GM12878 (cell line): ENCODE data around the gene CRY1. TPM values are rescaled to one million over a fixed set of nuclear protein-coding genes. Genes with fewer than 3 reads are reported as not detected.
"Not testable (repeated sequence)": the region's sequence is repeated elsewhere in the genome, so short reads cannot be mapped to it uniquely, and the experiment has no call there.

ENCODE experiments used
- ATAC-seq: fragments of 200-7000 bp; cut with Tn5 transposase; 3 replicates; pipeline ENCODE4 v1.9.1; 2020; ENCODE audit warnings: mild to moderate bottlenecking, moderate library complexity
- BruUV-seq: library from RNA; stranded (reverse); fragments of 400-500 nt; replicated peaks from 2 replicates; lab custom pipeline; 2021; lab: Mats Ljungman, UMichigan
- CTCF ChIA-PET: fragments of 300-600 bp; sonication (Branson Sonifier 250); formaldehyde crosslinking; extraction: SDS; loops from one replicate; lab custom pipeline; 2021; ENCODE audit warnings: inconsistent platforms; lab: Yijun Ruan, JAX
- POLR2A ChIA-PET: fragments of 350-600 bp; formaldehyde crosslinking; extraction: SDS; loops from one replicate; lab custom pipeline; 2021; ENCODE audit warnings: inconsistent platforms; lab: Charles Lee
- RAD21 ChIA-PET: fragments of 300-600 bp; sonication (Branson Sonifier 250); formaldehyde crosslinking; loops from one replicate; lab custom pipeline; 2023; ENCODE audit warnings: antibody characterized with exemption; ENCODE audit not compliant: unreplicated experiment; lab: Charles Lee
- SMC1A ChIA-PET: fragments of 300-600 bp; sonication (Branson Sonifier 250); formaldehyde crosslinking; loops from one replicate; lab custom pipeline; 2023; ENCODE audit not compliant: unreplicated experiment, uncharacterized antibody; lab: Charles Lee
- DNase-seq: peaks from one replicate; pipeline ENCODE4 v3.0.0-alpha.2; 2011; ENCODE audit warnings: low read depth, low spot score
- FAIRE-seq: peaks from 3 replicates; lab custom pipeline; 2011; peaks lifted over from hg19 to GRCh38; lab: Jason Lieb, UNC
- H2AFZ ChIP-seq: 2 replicates; pipeline ENCODE4 v1.6.0; 2011; ENCODE audit warnings: low read depth, low read length, control low read depth; ENCODE audit not compliant: control insufficient read depth
- H3K27ac ChIP-seq: 2 replicates; pipeline ENCODE4 v1.5.1; 2011; ENCODE audit warnings: control low read depth; ENCODE audit not compliant: control insufficient read depth, insufficient read depth
- H3K27me3 ChIP-seq, 2 experiments: replicated peaks in 1 of 2; 2 replicates each; pipeline versions ENCODE4 v1.6.0 to v1.6.1; 2011; ENCODE audit warnings: low read length in 1 of 2; ENCODE audit not compliant: control insufficient read depth in 2 of 2, insufficient read depth in 2 of 2
- H3K36me3 ChIP-seq, 2 experiments: 2 replicates each; pipeline ENCODE4 v1.5.1; 2011; ENCODE audit warnings: low read length in 1 of 2; ENCODE audit not compliant: control insufficient read depth in 2 of 2, insufficient read depth in 2 of 2
- H3K4me1 ChIP-seq: 2 replicates; pipeline ENCODE4 v1.6.1; 2011; ENCODE audit warnings: mild to moderate bottlenecking, low read length, moderate library complexity, mixed read lengths; ENCODE audit not compliant: control insufficient read depth, insufficient read depth
- H3K4me2 ChIP-seq: 2 replicates; pipeline ENCODE4 v1.6.0; 2011; ENCODE audit warnings: control low read depth; ENCODE audit not compliant: control insufficient read depth, insufficient read depth
- H3K4me3 ChIP-seq: fragments of 200-600 bp; sonication (generic); 2 replicates; pipeline ENCODE4 v1.5.1; 2016
- H3K79me2 ChIP-seq: 2 replicates; pipeline ENCODE4 v1.6.0; 2011; ENCODE audit warnings: low read length; ENCODE audit not compliant: control insufficient read depth, insufficient read depth
- H3K9ac ChIP-seq: 2 replicates; pipeline ENCODE4 v1.8.0; 2011; ENCODE audit warnings: low read length, control low read depth, mixed read lengths; ENCODE audit not compliant: control insufficient read depth, insufficient read depth
- H3K9me3 ChIP-seq: replicated peaks from 3 replicates; pipeline ENCODE4 v1.5.1; 2011; ENCODE audit warnings: mild to moderate bottlenecking, low read length; ENCODE audit not compliant: control insufficient read depth, insufficient read depth
- H4K20me1 ChIP-seq: 2 replicates; pipeline ENCODE4 v1.6.0; 2011; ENCODE audit not compliant: control insufficient read depth, insufficient read depth
- MXI1 ChIP-seq: fragments of 150-350 bp; IDR thresholded peaks from 2 replicates; pipeline ENCODE4 v1.6.1; 2011; ENCODE audit warnings: low read depth, mild to moderate bottlenecking, inconsistent platforms, low read length, improper control_type of control experiment
- PRDM15 ChIP-seq: fragments of 450-650 bp; formaldehyde crosslinking; IDR thresholded peaks from 2 replicates; pipeline ENCODE4 v1.4.0; 2020; ENCODE audit warnings: mild to moderate bottlenecking, moderate library complexity
- ZBTB4 ChIP-seq: fragments of 450-650 bp; formaldehyde crosslinking; IDR thresholded peaks from 2 replicates; pipeline ENCODE4 v1.4.0; 2022; ENCODE audit warnings: mild to moderate bottlenecking, moderate library complexity
- in situ Hi-C: fragments of 300-500 bp; cut with MboI; formaldehyde crosslinking; loops from 9 replicates; pipeline ENCODE4 v1.14.3; 2018; ENCODE audit warnings: mixed read lengths
- intact Hi-C: fragments of 100-400 bp; cut with micrococcal nuclease; formaldehyde crosslinking; loops from one replicate; pipeline ENCODE4 v1.14.2; 2022; ENCODE audit not compliant: unreplicated experiment
- polyA plus RNA-seq, 11 experiments: library from polyadenylated mRNA; depleted of rRNA in 4 of 11; unstranded in 6 of 11; stranded (reverse) in 5 of 11; fragments of >200 nt; fragmentation: Nextera tagmentation in 4 of 11; fragmentation: Illumina TruSeq in 1 of 11; extraction: Ambion mirVana in 4 of 11; extraction: Trizol in 1 of 11; gene quantifications; 1 replicate in 1 of 11; 2 replicates in 10 of 11; pipeline versions ENCODE4 v1.2.1 to v1.2.3, GENCODE V29; 2011 to 2016; ENCODE audit warnings: inconsistent platforms in 2 of 11, missing spikeins in 2 of 11, low read depth in 1 of 11
- total RNA-seq, 4 experiments: library from RNA; depleted of rRNA in 3 of 4; stranded (reverse); fragments of >200 nt in 3 of 4; fragmentation: Illumina TruSeq in 1 of 4; extraction: Trizol in 1 of 4; gene quantifications; 2 replicates each; pipeline versions ENCODE4 v1.2.1 to v1.2.3, GENCODE V29; 2013 to 2021

The CRY1 gene
- total and polyA plus RNA-seq, 10 of the 15 experiments (the other 5 are each of a cell fraction or from before 2014, with no cell fraction given): 1.6 to 10.9 (median 5.4) TPM

GRCh38 chr12:107026806-107027635 lies 66.3 kb downstream of the CRY1 start (continued):
- no peak for TF ChIP-seq PRDM15 (CRISPR knock-in tag)
- TF ChIP-seq MXI1: no peak
- no peak for TF ChIP-seq ZBTB4 (CRISPR knock-in tag)

- FAIRE-seq, H3K4me3 ChIP-seq, H2AFZ ChIP-seq, BruUV-seq, ATAC-seq, H3K36me3 ChIP-seq, H3K9ac ChIP-seq, H3K27ac ChIP-seq, H3K27me3 ChIP-seq, DNase-seq, H3K9me3 ChIP-seq, H3K4me1 ChIP-seq, H4K20me1 ChIP-seq, in situ Hi-C loops, SMC1A ChIA-PET, H3K79me2 ChIP-seq, RAD21 ChIA-PET, H3K4me2 ChIP-seq, intact Hi-C loops, CTCF ChIA-PET, POLR2A ChIA-PET: not testable (repeated sequence)
These were observed 67.0 kb downstream of the CRY1 start for GRCh38 chr12:107026356-107026755.
